H54 (cell line): ENCODE results near the gene ACOT4.
"Not testable (repeated sequence)": the region's sequence is repeated elsewhere in the genome, so short reads cannot be mapped to it uniquely, and the experiment has no call there.

ENCODE experiments used
- DNase-seq: peaks from one replicate; pipeline ENCODE4 v3.0.0; 2011; ENCODE audit warnings: low spot score, mixed read lengths; ENCODE audit not compliant: insufficient read length
- FAIRE-seq: peaks from 3 replicates; lab custom pipeline; 2011; peaks lifted over from hg19 to GRCh38; lab: Jason Lieb, UNC
- POLR2A ChIP-seq: IDR thresholded peaks from 2 replicates; pipeline ENCODE4 v1.6.1; 2011; ENCODE audit warnings: low read depth, mild to moderate bottlenecking, low read length

ACOT4 gene, protein sequence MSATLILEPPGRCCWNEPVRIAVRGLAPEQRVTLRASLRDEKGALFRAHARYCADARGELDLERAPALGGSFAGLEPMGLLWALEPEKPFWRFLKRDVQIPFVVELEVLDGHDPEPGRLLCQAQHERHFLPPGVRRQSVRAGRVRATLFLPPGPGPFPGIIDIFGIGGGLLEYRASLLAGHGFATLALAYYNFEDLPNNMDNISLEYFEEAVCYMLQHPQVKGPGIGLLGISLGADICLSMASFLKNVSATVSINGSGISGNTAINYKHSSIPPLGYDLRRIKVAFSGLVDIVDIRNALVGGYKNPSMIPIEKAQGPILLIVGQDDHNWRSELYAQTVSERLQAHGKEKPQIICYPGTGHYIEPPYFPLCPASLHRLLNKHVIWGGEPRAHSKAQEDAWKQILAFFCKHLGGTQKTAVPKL

DNA sequence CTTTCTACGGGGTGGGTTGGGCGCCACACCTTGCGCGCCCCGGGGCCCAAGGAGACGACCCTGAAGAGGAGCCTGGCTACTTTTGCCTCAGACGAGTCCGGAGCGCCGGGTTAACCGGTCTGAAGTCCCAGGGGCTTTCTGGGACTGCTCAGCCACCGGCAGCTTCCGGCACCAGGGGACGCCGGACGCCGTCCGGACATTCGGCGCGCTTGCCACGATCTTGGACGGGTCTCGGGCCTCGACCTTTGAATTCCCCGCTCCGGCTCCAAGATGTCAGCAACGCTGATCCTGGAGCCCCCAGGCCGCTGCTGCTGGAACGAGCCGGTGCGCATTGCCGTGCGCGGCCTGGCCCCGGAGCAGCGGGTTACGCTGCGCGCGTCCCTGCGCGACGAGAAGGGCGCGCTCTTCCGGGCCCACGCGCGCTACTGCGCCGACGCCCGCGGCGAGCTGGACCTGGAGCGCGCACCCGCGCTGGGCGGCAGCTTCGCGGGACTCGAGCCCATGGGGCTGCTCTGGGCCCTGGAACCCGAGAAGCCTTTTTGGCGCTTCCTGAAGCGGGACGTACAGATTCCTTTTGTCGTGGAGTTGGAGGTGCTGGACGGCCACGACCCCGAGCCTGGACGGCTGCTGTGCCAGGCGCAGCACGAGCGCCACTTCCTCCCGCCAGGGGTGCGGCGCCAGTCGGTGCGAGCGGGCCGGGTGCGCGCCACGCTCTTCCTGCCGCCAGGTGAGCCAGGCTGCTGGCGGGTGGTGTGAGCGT, at the start of gene ACOT4:
TSS of gene ACOT4 (plus strand) at position 184 of the 760 bp plus-strand sequence. CDS start at position 271, 87 bp downstream.
- DNase-seq: no peak
- no peak for FAIRE-seq
- no peak for TF ChIP-seq POLR2A

DNA sequence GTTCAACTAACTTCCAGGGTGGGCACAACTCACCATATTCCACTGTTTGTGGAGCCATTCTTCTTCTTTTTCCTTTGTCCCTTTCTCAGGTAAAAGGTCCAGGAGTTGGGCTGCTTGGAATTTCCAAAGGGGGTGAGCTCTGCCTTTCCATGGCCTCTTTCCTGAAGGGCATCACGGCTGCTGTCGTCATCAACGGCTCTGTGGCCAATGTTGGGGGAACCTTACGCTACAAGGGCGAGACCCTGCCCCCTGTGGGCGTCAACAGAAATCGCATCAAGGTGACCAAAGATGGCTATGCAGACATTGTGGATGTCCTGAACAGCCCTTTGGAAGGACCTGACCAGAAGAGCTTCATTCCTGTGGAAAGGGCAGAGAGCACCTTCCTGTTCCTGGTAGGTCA, 48.7 kb upstream of the ACOT4 start:
- not testable (repeated sequence) for DNase-seq, FAIRE-seq

DNA sequence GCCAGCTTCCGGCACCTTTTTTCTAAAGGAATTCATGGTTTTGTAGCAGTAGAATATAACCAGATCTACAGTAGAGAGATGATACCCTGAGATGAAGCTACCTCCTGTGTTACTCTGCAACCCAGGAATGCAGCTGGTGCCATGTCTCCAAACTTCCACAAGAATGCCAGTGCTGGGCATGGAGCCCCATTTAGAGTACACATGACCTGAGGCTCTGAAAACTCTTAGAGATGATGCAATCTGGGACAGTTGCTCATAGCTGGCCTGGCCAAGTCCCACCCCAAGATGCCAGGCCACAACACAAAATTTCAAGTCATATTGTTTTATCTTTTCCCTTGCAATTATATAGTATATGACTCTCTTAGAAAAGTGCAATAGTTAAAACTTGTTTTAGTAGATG, 46.3 kb upstream of the ACOT4 start:
- DNase-seq: not testable (repeated sequence)
- FAIRE-seq: peak; percentile 91

DNA sequence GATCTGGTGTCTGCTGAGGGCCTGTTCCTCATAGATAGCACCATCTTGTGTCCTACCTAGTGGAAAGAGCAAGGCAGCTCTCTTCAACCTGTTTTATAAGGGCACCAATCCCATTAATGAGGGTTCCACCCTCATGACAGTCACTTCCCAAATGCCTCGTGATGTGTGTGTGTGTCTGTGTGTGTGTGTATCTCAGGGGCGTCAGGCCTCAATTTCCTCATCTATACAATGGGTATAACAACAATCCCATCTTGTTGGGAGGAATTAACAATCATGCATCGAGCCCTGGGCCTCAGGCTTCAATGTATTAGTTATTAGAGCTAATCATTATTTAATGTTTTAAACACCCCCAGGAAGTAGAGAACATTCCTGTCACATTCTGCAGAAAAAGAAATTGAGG, 42.6 kb upstream of the ACOT4 start:
- FAIRE-seq: not testable (repeated sequence)

DNA sequence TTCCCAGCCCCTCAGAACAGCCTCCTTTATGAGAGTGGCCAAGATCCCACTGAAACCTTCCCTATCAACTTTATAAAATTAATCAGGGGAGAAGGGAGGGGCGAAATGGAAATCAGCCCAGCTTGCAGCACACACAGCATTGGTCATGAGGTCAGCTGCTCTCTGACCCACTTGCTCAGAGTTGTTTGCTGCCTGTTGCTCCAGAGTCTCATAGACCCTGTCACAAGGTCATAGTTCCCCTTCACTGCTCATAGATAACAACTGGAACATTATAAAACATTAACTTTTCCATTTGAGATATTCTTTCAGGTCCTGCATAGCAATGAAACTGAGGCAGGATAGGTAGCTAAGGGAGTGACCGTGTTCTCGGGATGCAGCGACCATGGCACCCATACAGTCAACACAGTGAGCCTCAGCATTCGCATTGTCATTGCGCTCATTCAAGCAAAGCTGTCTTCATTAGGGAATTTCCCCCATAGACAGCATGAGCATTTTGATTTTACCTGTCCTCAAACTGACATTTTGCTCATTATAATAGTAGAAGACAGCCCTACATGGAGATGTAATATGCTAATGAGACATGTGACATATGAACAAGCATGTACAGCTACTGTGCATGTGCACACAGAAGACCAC, 41.7 kb upstream of the ACOT4 start:
- DNase-seq, FAIRE-seq: not testable (repeated sequence)

More for the DNA sequence above, 42.6 kb upstream of the ACOT4 start:
- not testable (repeated sequence) for DNase-seq

DNA sequence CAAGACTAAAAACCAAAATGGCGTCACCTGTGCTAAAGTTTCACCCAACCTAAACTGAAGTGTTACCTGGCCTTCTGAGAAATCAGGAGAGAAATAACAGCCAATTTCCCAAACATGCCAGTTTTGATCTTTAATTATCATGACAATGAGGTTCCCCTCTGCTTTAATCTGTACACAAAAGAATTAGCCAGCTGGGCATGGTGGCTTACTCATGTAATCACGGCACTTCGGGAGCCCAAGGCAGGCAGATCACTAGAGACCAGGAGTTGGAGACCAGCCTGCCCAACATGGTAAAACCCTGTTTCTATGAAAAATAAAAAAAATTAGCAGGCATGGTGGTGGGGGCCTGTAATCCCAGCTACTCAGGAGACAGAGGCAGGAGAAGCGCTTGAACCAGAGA, 37.8 kb upstream of the ACOT4 start:
- FAIRE-seq (no peak), DNase-seq (no peak)
- no peak for TF ChIP-seq POLR2A

DNA sequence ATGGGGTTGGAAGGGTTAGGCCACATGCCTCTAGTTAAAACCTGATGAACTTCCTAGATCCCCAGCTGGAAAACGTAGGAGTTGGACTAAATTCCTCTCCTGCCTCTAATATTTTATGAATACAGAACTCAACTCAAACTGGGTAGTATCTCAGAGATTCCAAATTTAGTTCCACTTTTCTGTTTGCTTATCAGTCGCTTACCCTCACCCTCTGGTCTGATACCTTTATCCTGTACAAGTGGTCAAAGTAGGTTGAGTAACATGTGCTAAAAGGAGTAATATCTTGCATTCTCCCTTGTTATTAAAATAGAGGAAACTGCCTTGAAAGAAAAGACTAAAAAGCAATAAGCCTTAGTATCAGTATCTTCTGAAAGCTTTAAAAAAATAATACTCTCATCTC, 34.5 kb upstream of the ACOT4 start:
- not testable (repeated sequence) for DNase-seq, FAIRE-seq

DNA sequence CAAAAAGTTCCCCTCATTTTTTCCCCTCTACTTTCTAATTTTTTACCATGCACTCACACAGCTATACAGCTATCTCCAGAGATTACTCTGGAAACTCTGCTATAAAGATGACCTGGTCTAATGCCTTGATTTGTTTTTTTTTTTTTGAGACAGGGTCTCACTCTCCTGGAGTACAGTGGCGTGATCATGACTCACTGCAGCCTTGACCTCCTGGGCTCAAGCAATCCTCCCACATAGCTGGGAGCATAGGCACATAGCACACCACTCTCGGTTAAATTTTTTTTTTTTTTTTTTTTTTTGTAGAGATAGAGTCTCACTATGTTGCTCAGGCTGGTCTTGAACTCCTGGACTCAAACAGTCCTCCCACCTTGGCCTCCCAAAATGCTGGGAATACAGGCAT, 33.4 kb upstream of the ACOT4 start:
- FAIRE-seq, DNase-seq: not testable (repeated sequence)

DNA sequence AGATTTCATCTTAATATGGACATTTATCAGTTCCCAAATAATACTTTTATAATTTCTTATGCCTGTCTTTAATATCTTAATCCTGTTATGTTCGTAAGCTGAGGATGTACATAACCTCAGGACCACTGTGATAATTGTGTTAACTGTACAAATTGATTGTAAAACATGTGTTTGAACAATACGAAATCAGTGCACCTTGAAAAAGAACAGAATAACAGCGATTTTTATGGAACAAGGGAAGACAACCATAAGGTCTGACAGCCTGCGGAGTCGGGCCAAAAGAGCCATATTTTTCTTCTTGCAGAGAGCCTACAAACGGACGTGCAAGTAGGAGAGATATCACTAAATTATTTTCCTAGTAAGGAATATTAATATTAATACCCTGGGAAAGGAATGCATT, 29.4 kb upstream of the ACOT4 start:
- DNase-seq, FAIRE-seq: not testable (repeated sequence)

DNA sequence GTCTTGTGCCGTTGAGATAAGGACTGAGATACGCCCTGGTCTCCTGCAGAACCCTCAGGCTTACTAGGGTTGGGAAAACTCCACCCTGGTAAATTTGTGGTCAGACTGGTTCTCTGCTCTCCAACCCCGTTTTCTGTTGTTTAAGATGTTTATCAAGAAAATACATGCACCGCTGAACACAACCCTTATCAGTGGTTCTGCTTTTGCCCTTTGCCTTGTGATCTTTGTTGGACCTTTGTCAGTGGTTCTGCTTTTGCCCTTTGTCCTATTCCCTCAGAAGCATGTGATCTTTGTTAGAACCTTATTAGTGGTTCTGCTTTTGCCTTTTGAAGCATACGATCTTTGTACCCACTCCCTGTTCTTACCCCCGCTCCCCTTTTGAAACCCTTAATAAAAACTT, 29.0 kb upstream of the ACOT4 start:
- DNase-seq, FAIRE-seq: not testable (repeated sequence)

DNA sequence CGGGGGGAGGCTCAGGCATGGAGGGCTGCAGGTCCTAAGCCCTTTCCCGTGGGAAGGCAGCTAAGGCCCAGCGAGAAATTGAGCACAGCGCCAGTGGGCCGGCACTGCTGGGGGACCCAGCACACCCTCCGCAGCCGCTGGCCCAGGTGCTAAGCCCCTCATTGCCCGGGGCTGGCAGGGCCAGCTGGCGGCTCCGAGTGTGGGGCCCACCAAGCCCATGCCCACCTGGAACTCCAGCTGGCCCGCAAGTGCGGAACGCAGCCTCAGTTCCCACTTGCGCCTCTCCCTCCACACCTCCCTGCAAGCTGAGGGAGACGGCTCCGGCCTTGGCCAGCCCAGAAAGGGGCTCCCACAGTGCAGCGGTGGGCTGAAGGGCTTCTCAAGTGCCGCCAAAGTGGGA, 25.2 kb upstream of the ACOT4 start:
- FAIRE-seq, DNase-seq: not testable (repeated sequence)

DNA sequence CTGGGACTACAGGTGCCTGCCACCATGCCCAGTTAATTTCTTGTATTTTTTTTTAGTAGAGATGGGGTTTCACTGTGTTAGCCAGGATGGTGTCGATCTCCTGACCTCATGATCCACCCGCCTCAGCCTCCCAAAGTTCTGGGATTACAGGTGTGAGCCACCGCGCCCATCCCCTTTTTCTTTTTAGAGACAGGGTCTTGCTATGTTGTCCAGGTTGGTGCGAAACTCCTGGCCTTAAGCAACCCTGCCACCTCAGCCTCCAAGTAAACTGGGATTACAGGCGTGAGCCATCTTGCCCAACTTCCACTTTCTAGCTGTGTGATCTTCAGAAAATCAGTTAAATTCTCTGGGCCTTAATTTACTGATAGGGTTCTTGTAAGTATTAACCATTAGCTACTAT, 24.7 kb upstream of the ACOT4 start:
- FAIRE-seq, DNase-seq: not testable (repeated sequence)

DNA sequence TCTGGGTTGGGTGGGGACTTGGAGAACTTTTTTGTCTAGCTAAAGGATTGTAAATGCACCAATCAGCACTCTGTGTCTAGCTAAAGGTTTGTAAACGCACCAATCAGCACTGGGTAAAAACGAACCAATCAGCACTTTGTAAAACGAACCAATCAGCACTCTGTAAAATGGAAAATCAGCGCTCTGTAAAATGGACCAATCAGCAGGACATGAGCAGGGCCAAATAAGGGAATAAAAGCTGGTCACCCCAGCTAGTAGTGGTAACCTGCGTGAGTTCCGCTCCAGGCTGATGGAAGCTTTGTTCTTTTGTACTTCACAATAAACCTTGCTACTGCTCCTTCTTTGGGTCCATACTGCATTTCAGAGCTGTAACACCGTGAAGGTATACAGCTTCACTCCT, 24.3 kb upstream of the ACOT4 start:
- FAIRE-seq: no peak
- no peak for TF ChIP-seq POLR2A

DNA sequence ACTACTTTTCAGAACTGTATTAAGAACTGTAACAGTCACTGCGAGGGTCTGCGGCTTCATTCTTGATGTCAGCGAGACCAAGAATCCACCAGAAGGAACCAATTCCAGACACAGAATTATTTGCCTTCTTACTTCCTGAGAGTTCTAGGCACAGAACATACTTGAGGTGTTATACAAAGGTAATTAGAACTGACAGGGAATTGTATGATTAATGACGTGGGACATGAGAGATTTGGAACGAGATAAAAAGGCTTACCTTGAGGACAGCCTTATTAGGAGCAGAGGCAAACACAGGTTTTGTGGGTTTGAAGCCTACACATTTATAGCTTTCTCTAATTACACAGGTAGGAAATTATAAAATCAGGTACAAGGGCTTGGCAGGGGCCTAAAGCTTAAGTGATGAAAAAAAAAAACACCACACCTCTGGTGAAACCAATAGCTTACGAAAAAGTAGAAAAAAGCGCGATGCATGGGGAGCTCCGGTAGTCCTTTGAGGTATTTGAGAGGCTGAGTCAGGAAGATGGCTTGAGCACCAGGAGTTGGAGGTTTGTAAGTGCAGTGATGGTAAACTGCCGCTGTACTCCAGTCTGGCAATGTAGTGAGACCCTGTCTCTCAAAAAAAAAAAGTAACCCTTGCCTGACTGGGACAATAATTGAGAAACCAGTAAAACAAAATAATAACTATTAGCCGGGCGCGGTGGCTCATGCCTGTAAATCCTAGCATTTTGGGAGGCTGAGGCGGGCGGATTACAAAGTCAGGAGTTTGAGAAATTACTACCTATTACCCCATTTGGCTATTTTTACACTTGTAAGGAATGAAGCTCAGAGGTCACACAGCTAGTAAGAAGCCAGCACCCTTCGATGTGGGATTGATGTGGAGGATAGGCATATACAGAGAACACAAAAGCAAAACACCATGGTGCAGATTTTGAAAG, 23.5 kb upstream of the ACOT4 start:
- no peak for FAIRE-seq
- DNase-seq: no peak
- TF ChIP-seq POLR2A: no peak

More for the DNA sequence above, 24.3 kb upstream of the ACOT4 start:
- no peak for DNase-seq

DNA sequence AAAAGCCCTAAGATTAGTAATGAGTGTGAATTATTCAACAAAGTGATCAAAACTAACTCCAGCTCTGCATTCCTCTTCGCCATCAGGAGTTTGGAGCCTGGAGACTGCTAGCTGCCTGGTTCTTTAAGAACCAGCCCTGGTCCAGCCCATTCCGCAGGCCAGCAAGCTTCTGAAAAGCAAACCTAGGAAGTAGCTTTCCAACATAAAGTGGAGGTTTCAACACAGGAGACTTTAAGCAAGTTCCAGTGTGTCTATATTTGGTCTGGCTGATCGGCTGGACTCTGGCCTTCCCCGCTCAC, 22.8 kb upstream of the ACOT4 start:
- not testable (repeated sequence) for FAIRE-seq, DNase-seq

DNA sequence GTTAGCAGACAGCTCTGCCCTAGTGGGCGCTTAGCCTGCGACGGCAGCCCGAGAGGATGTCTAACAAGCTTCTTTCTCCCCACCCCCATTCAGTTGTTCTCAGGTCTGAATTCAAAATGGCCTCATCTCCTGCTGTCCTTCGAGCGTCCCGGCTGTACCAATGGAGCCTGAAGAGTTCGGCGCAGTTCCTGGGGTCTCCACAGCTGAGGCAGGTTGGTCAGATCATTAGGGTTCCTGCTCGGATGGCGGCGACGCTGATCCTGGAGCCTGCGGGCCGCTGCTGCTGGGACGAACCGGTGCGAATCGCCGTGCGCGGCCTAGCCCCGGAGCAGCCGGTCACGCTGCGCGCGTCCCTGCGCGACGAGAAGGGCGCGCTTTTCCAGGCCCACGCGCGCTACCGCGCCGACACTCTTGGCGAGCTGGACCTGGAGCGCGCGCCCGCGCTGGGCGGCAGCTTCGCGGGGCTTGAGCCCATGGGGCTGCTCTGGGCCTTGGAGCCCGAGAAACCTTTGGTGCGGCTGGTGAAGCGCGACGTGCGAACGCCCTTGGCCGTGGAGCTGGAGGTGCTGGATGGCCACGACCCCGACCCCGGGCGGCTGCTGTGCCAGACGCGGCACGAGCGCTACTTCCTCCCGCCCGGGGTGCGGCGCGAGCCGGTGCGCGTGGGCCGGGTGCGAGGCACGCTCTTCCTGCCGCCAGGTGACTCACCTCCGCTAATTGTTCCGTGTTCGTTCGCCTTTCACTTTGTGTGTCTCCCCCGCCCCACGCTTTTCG, 22.3 kb upstream of the ACOT4 start, which contains the start of gene ACOT2:
TSS of gene ACOT2 (plus strand) at position 29 of the 774 bp plus-strand sequence. CDS start at position 57, 28 bp downstream.
- not testable (repeated sequence) for FAIRE-seq

DNA sequence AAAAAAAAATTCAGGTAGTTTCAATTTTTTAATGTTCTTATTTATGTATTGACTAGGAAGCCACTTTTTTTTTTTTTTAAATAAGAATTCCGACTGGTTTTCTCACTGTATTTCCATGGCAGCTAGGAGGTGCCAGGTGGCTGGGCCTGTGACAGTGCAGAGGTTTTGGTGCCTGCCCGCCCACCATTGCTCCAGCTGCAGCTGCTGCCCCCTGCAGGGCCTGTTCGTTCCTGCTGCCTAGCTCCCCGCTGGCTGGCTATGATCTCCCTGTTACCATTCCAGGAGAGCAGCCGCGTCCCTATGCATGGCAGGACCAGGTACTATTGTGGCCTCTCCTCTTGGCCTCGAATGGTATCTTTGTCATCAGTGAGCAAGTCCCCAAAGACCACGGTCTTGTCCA, 20.8 kb upstream of the ACOT4 start:
- DNase-seq: not testable (repeated sequence)
- peak; percentile 69 for FAIRE-seq

More for the DNA sequence above, 22.3 kb upstream of the ACOT4 start, which contains the start of gene ACOT2:
- DNase-seq: peak; percentile 71

DNA sequence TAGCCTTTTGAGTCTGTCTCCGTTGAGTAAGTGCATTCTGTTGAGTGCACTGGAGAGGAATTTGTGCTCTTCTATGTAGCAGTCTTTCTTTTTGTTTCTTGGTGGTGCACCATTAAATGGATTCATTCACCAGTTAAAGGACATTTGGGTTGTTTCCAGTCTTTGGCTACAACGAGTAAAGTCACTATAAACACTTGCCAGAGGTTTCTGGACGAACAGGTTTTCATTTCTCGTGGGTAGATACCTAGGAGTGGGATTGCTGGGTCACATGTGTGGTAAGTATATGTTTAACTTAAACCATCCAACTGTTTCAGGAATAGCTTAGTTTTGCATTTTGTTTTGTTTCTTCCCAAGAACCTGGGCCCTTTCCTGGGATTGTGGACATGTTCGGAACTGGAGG, 18.6 kb upstream of the ACOT4 start:
- not testable (repeated sequence) for DNase-seq, FAIRE-seq
